Endothelial cell (in vitro differentiated cells): ENCODE results near the gene ST8SIA4. TPM values are rescaled to one million over a fixed set of nuclear protein-coding genes. Genes with fewer than 3 reads are reported as not detected.

Source experiments
- DNase-seq: peaks from one replicate; pipeline ENCODE4 v3.0.0; 2021; ENCODE audit warnings: low spot score
- H3K27ac Mint-ChIP-seq: one replicate; pipeline ENCODE4 v1.8.0; 2021; ENCODE audit warnings: mixed read lengths, inconsistent platforms; ENCODE audit not compliant: unreplicated experiment
- H3K27me3 Mint-ChIP-seq: one replicate; pipeline ENCODE4 v1.8.0; 2021; ENCODE audit warnings: mild to moderate bottlenecking, moderate library complexity, mixed read lengths, inconsistent platforms; ENCODE audit not compliant: unreplicated experiment
- H3K36me3 Mint-ChIP-seq: one replicate; pipeline ENCODE4 v1.8.0; 2021; ENCODE audit warnings: mild to moderate bottlenecking, low read depth, mixed read lengths, inconsistent platforms; ENCODE audit not compliant: unreplicated experiment
- H3K4me1 Mint-ChIP-seq: one replicate; pipeline ENCODE4 v1.8.0; 2021; ENCODE audit warnings: mild to moderate bottlenecking, mixed read lengths, inconsistent platforms; ENCODE audit not compliant: unreplicated experiment
- H3K4me3 Mint-ChIP-seq: one replicate; pipeline ENCODE4 v1.8.0; 2021; ENCODE audit warnings: mild to moderate bottlenecking, mixed read lengths, inconsistent platforms; ENCODE audit not compliant: unreplicated experiment
- H3K9me3 Mint-ChIP-seq: one replicate; pipeline ENCODE4 v1.8.0; 2021; ENCODE audit warnings: mixed read lengths, inconsistent platforms; ENCODE audit not compliant: unreplicated experiment
- total RNA-seq: library from RNA; stranded (reverse); fragmentation: NEBNext Ultra II Directional; extraction: Animal tissue kit (Norgen Biotek cat#: 25700); gene quantifications from one replicate; pipeline ENCODE4 v1.2.1, GENCODE V29; 2021; ENCODE audit not compliant: unreplicated experiment
- TF ChIP-seq, protein P1 (sequence below): fragments of 200-600 bp; sonication (generic); IDR thresholded peaks from one replicate; pipeline ENCODE4 v1.5.0; 2021; ENCODE audit warnings: antibody characterized with exemption; ENCODE audit not compliant: unreplicated experiment

Gene ST8SIA4
- total RNA-seq, 1 donor from 2014 or later: 30.3 TPM

GRCh38 chr5:100818340-100818739 is 84.7 kb downstream of the ST8SIA4 start:
- H3K27me3 Mint-ChIP-seq: no peaks in the 10 kb centered on the region
- no peak for DNase-seq
- no peaks in the 10 kb centered on the region for H3K9me3 Mint-ChIP-seq
- no peaks in the 10 kb centered on the region for H3K36me3 Mint-ChIP-seq
- H3K27ac Mint-ChIP-seq: no peak overlapping the region
- TF ChIP-seq, protein P1, sequence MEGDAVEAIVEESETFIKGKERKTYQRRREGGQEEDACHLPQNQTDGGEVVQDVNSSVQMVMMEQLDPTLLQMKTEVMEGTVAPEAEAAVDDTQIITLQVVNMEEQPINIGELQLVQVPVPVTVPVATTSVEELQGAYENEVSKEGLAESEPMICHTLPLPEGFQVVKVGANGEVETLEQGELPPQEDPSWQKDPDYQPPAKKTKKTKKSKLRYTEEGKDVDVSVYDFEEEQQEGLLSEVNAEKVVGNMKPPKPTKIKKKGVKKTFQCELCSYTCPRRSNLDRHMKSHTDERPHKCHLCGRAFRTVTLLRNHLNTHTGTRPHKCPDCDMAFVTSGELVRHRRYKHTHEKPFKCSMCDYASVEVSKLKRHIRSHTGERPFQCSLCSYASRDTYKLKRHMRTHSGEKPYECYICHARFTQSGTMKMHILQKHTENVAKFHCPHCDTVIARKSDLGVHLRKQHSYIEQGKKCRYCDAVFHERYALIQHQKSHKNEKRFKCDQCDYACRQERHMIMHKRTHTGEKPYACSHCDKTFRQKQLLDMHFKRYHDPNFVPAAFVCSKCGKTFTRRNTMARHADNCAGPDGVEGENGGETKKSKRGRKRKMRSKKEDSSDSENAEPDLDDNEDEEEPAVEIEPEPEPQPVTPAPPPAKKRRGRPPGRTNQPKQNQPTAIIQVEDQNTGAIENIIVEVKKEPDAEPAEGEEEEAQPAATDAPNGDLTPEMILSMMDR: no peak
- peaks cover 8% of the 10 kb centered on the region for H3K4me1 Mint-ChIP-seq
- no peak overlapping the region for H3K4me3 Mint-ChIP-seq

DNA sequence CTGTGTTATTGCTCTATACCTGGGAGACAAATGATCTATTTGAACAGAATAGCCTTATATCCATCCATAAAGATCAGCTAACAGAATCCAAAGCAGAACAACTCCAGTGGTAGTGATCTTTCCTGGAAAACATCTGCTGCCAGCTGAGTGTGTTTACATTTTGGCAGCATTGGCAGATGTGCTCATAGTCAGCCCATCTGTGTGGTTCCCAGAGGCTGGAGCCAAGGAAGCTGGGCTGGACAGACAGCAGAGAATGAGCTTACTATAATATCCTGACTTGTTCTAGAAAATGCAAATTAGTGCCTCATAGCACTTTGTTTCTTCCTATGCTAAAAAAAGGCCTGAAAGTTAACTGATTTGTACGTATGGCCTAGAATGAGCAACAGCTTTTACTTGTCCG is 99.7 kb downstream of the ST8SIA4 start:
- DNase-seq: no peak
- TF ChIP-seq, protein P1: no peak
- H3K36me3 Mint-ChIP-seq: peaks cover 4% of the 10 kb centered on the region
- H3K9me3 Mint-ChIP-seq: no peaks in the 10 kb centered on the region
- no peaks in the 10 kb centered on the region for H3K27me3 Mint-ChIP-seq
- H3K27ac Mint-ChIP-seq: no peak overlapping the region
- peaks cover 4% of the 10 kb centered on the region for H3K4me1 Mint-ChIP-seq
- no peak overlapping the region for H3K4me3 Mint-ChIP-seq

GRCh38 chr5:100802208-100802607 is 100.9 kb downstream of the ST8SIA4 start:
- Mint-ChIP-seq H3K36me3 (peaks cover 4% of the 10 kb centered on the region), H3K4me3 (no peak overlapping the region), H3K4me1 (peaks cover 4% of the 10 kb centered on the region), H3K9me3 (no peaks in the 10 kb centered on the region), H3K27me3 (no peaks in the 10 kb centered on the region), H3K27ac (no peak overlapping the region)
- TF ChIP-seq, protein P1: no peak
- DNase-seq: no peak

- no peak overlapping the region for H3K27ac Mint-ChIP-seq
- no peaks in the 10 kb centered on the region for H3K9me3 Mint-ChIP-seq
- peaks cover 4% of the 10 kb centered on the region for H3K4me1 Mint-ChIP-seq
- TF ChIP-seq, protein P1: no peak
- H3K27me3 Mint-ChIP-seq: no peaks in the 10 kb centered on the region
- no peak for DNase-seq
- no peak overlapping the region for H3K4me3 Mint-ChIP-seq
- peaks cover 4% of the 10 kb centered on the region for H3K36me3 Mint-ChIP-seq
Observed at GRCh38 chr5:100800562-100800961, 102.5 kb downstream of the ST8SIA4 start.

DNA sequence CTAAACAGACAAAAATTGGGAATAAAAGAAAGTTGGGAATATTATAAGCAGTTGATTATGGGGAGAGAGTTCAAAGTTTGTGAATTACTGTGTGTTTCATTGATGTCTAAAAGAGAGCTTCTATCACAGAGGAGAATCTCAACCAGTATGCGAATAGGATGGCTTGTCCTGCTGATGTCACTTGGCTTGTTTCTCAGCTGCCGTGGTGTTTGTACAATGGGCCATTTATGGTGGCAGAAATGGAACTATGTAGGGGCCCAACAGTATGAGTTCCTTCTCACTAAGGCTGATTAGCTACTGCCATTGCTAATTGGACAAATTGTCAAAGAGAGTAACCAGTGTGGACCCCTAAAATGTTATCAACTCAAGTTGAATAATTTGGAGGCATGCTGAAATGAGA is 103.9 kb downstream of the ST8SIA4 start:
- H3K4me3 Mint-ChIP-seq: no peak overlapping the region
- peaks cover 4% of the 10 kb centered on the region for H3K4me1 Mint-ChIP-seq
- no peaks in the 10 kb centered on the region for H3K9me3 Mint-ChIP-seq
- TF ChIP-seq, protein P1: no peak
- peaks cover 4% of the 10 kb centered on the region for H3K36me3 Mint-ChIP-seq
- no peak overlapping the region for H3K27ac Mint-ChIP-seq
- no peak for DNase-seq
- no peaks in the 10 kb centered on the region for H3K27me3 Mint-ChIP-seq
